ENCODE data around the gene KCTD16. TPM values are rescaled to one million over a fixed set of nuclear protein-coding genes. Genes with fewer than 3 reads are reported as not detected.

KCTD16 gene
- total RNA-seq, 2 donors from 2014 or later: 3.4 to 4.3 TPM

DNA sequence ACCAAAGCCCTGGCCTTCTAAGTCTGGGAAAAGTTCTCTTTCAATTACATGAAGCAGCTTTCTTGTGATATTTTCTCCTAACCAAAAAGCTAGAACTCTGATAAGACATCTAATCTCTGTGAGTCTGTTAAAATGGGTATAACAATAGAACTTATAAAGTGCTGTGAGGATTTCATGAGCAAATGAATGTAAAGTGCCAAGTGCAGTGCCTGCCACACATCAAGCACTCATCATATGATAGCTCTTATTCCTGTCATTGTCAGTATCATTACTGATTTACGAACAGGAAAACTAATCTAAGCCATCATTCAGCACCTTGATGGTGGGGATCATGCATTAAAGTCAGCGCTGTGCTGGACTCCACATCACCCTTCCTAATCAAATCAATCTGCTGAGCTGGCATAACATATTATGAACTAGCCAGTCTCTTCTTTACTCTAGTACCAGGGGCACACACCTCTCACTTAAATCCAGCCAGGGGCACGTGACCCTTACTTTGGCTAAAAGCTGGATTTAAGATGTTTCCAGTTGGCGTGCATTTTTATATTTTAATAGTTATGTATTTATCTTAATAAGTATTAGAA is 37.5 kb upstream of the KCTD16 start:
- no peaks in the 10 kb centered on the region for H3K9me3 ChIP-seq
- ATAC-seq (no peak), DNase-seq (no peak)
- H3K4me1 ChIP-seq: no peaks in the 10 kb centered on the region
- TF ChIP-seq, protein P1, sequence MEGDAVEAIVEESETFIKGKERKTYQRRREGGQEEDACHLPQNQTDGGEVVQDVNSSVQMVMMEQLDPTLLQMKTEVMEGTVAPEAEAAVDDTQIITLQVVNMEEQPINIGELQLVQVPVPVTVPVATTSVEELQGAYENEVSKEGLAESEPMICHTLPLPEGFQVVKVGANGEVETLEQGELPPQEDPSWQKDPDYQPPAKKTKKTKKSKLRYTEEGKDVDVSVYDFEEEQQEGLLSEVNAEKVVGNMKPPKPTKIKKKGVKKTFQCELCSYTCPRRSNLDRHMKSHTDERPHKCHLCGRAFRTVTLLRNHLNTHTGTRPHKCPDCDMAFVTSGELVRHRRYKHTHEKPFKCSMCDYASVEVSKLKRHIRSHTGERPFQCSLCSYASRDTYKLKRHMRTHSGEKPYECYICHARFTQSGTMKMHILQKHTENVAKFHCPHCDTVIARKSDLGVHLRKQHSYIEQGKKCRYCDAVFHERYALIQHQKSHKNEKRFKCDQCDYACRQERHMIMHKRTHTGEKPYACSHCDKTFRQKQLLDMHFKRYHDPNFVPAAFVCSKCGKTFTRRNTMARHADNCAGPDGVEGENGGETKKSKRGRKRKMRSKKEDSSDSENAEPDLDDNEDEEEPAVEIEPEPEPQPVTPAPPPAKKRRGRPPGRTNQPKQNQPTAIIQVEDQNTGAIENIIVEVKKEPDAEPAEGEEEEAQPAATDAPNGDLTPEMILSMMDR (IDR thresholded peaks at IDR 0.05): no peak
- TF ChIP-seq POLR2A (IDR thresholded peaks at IDR 0.05): no peak
- H3K36me3 ChIP-seq (replicated peaks in 1 of 2; ENCODE audit: insufficient read depth in 1 of 2, low read depth in 2 of 2): no peaks in the 10 kb centered on the region
- intact Hi-C loops (cut with DNase I): no loop called here
- H3K27ac ChIP-seq: no peak overlapping the region
- no peak overlapping the region for H3K4me3 ChIP-seq
- H3K27me3 ChIP-seq: no peaks in the 10 kb centered on the region
- WGBS, 2 donors: 87 to 91% methylated on average over 4 of the region's 4 CpGs

GRCh38 chr5:144134194-144134826 is 36.4 kb upstream of the KCTD16 start:
- WGBS, 2 donors: 46 to 49% methylated on average over 2 of the region's 2 CpGs
- H3K9me3 ChIP-seq: no peaks in the 10 kb centered on the region
- no peak for TF ChIP-seq POLR2A (IDR thresholded peaks at IDR 0.05)
- TF ChIP-seq, protein P1 (IDR thresholded peaks at IDR 0.05): no peak
- intact Hi-C loops (cut with DNase I): no loop called here
- H3K4me1 ChIP-seq: no peaks in the 10 kb centered on the region
- no peaks in the 10 kb centered on the region for H3K27me3 ChIP-seq
- no peak overlapping the region for H3K4me3 ChIP-seq
- no peaks in the 10 kb centered on the region for H3K36me3 ChIP-seq (replicated peaks in 1 of 2; ENCODE audit: insufficient read depth in 1 of 2, low read depth in 2 of 2)
- ATAC-seq (no peak), DNase-seq (no peak)
- no peak overlapping the region for H3K27ac ChIP-seq

DNA sequence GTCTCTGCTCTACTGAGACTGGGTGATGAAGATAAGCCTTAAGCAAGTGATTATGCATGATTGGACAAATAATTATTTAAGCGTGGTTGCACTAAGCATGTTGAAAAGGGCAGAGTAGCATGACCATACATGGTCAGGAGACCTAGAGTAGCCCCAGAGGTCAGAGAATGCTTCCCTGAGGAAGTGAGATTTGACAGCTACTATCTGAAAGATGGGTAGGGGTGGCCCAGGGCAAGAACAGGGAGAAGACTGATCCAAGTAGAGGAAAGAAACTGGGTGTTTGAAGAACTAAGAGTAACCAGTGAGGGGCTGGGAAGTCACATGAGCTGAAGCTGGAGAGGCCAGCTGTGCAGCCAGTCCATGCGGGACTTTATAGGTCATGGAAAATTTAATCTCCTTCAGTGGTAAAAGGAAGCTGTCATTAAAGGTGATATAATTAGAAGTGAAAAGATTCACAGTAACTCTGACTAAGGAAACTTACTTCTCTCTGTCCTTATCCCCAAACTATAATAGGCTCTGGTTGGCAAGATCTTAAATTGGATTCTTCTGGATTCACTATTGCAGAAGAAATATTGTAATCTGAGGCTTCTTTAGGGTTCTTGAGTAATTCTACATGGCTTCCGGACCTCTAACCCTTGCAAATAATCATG is 35.4 kb upstream of the KCTD16 start:
- Histone ChIP-seq H3K36me3 (replicated peaks in 1 of 2; ENCODE audit: insufficient read depth in 1 of 2, low read depth in 2 of 2) (no peaks in the 10 kb centered on the region), H3K27me3 (no peaks in the 10 kb centered on the region), H3K4me1 (no peaks in the 10 kb centered on the region), H3K27ac (no peak overlapping the region), H3K9me3 (no peaks in the 10 kb centered on the region), H3K4me3 (no peak overlapping the region)
- TF ChIP-seq POLR2A (IDR thresholded peaks at IDR 0.05): no peak
- TF ChIP-seq, protein P1 (IDR thresholded peaks at IDR 0.05): no peak
- 78 to 79% methylated on average over 3 of the region's 3 CpGs for WGBS, 2 donors
- intact Hi-C loops (cut with DNase I): no loop called here
- no peak for ATAC-seq
- no peak for DNase-seq

GRCh38 chr5:144139586-144139985 is 31.1 kb upstream of the KCTD16 start:
- Histone ChIP-seq H3K4me1 (peaks cover under 1% of the 10 kb centered on the region), H3K9me3 (no peaks in the 10 kb centered on the region), H3K4me3 (no peak overlapping the region), H3K36me3 (replicated peaks in 1 of 2; ENCODE audit: insufficient read depth in 1 of 2, low read depth in 2 of 2) (no peaks in the 10 kb centered on the region), H3K27me3 (no peaks in the 10 kb centered on the region), H3K27ac (no peak overlapping the region)
- 86 to 91% methylated on average over 5 of the region's 5 CpGs for WGBS, 2 donors
- ATAC-seq: no peak
- no peak for DNase-seq
- TF ChIP-seq POLR2A (IDR thresholded peaks at IDR 0.05): no peak
- TF ChIP-seq, protein P1 (IDR thresholded peaks at IDR 0.05): no peak
- intact Hi-C loops (cut with DNase I): no loop called here

Measured in body of pancreas (tissue), 4 donors.